Measurements from ENCODE around the gene KCNQ2.

DNA sequence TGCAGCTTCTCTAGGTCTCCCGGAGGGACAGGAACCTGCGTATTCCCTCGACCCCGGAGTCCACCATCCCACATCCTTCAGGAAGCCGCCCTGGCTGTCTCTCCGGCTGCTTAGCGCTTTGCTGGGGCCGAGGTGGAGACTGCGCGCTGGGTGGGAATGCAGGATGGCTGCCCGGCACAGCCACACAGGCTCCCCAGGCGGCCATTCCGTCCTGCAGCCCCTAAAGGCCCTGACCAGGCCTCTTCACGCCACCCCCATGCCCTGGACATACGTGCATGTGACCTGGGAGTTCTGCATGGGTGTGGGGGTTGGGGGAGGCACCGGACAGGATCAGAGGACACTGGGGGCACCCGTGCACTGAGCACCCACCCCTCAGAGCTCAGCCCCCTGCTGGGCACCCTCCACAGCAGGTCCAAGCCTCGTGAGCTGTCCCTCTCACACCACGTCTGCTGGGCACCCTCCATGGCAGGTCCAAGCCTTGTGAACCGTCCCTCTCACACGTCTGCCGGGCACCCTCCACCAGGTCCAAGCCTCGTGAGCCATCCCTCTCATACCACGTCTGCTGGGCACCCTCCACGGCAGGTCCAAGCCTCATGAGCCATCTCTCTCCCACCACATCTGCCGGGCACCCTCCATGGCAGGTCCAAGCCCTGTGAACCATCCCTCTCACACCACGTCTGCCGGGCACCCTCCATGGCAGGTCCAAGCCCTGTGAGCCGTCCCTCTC, 70.9 kb downstream of the KCNQ2 start:
- no peak for TF ChIP-seq POLR2AphosphoS5 (IDR thresholded peaks at IDR 0.05; ENCODE audit: low read length)
- TF ChIP-seq, protein P1, sequence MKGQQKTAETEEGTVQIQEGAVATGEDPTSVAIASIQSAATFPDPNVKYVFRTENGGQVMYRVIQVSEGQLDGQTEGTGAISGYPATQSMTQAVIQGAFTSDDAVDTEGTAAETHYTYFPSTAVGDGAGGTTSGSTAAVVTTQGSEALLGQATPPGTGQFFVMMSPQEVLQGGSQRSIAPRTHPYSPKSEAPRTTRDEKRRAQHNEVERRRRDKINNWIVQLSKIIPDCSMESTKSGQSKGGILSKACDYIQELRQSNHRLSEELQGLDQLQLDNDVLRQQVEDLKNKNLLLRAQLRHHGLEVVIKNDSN (IDR thresholded peaks at IDR 0.05; ENCODE audit: borderline replicate concordance, extremely low read length, insufficient read depth, low read depth, low read length), result no peak
- TF ChIP-seq ZSCAN29 (IDR thresholded peaks at IDR 0.05), result no peak
- no peak for TF ChIP-seq SREBF2 (IDR thresholded peaks at IDR 0.05; ENCODE audit: low read length)
- no peak for TF ChIP-seq FOS (IDR thresholded peaks at IDR 0.05; ENCODE audit: borderline replicate concordance, extremely low read depth, insufficient read length)
- TF ChIP-seq, protein P2, sequence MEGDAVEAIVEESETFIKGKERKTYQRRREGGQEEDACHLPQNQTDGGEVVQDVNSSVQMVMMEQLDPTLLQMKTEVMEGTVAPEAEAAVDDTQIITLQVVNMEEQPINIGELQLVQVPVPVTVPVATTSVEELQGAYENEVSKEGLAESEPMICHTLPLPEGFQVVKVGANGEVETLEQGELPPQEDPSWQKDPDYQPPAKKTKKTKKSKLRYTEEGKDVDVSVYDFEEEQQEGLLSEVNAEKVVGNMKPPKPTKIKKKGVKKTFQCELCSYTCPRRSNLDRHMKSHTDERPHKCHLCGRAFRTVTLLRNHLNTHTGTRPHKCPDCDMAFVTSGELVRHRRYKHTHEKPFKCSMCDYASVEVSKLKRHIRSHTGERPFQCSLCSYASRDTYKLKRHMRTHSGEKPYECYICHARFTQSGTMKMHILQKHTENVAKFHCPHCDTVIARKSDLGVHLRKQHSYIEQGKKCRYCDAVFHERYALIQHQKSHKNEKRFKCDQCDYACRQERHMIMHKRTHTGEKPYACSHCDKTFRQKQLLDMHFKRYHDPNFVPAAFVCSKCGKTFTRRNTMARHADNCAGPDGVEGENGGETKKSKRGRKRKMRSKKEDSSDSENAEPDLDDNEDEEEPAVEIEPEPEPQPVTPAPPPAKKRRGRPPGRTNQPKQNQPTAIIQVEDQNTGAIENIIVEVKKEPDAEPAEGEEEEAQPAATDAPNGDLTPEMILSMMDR (IDR thresholded peaks at IDR 0.05 in 2 of 3, conservative IDR thresholded peaks at IDR 0.05 in 1 of 3; ENCODE audit: control insufficient read depth in 2 of 3, extremely low read depth in 1 of 3, insufficient read depth in 1 of 3, low read depth in 3 of 3, low read length in 3 of 3), result no peak
- TF ChIP-seq, protein P3, sequence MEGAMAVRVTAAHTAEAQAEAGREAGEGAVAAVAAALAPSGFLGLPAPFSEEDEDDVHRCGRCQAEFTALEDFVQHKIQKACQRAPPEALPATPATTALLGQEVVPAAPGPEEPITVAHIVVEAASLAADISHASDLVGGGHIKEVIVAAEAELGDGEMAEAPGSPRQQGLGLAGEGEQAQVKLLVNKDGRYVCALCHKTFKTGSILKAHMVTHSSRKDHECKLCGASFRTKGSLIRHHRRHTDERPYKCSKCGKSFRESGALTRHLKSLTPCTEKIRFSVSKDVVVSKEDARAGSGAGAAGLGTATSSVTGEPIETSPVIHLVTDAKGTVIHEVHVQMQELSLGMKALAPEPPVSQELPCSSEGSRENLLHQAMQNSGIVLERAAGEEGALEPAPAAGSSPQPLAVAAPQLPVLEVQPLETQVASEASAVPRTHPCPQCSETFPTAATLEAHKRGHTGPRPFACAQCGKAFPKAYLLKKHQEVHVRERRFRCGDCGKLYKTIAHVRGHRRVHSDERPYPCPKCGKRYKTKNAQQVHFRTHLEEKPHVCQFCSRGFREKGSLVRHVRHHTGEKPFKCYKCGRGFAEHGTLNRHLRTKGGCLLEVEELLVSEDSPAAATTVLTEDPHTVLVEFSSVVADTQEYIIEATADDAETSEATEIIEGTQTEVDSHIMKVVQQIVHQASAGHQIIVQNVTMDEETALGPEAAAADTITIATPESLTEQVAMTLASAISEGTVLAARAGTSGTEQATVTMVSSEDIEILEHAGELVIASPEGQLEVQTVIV (IDR thresholded peaks at IDR 0.05; ENCODE audit: borderline replicate concordance, partially characterized antibody), result no peak
- TF ChIP-seq, protein P4, sequence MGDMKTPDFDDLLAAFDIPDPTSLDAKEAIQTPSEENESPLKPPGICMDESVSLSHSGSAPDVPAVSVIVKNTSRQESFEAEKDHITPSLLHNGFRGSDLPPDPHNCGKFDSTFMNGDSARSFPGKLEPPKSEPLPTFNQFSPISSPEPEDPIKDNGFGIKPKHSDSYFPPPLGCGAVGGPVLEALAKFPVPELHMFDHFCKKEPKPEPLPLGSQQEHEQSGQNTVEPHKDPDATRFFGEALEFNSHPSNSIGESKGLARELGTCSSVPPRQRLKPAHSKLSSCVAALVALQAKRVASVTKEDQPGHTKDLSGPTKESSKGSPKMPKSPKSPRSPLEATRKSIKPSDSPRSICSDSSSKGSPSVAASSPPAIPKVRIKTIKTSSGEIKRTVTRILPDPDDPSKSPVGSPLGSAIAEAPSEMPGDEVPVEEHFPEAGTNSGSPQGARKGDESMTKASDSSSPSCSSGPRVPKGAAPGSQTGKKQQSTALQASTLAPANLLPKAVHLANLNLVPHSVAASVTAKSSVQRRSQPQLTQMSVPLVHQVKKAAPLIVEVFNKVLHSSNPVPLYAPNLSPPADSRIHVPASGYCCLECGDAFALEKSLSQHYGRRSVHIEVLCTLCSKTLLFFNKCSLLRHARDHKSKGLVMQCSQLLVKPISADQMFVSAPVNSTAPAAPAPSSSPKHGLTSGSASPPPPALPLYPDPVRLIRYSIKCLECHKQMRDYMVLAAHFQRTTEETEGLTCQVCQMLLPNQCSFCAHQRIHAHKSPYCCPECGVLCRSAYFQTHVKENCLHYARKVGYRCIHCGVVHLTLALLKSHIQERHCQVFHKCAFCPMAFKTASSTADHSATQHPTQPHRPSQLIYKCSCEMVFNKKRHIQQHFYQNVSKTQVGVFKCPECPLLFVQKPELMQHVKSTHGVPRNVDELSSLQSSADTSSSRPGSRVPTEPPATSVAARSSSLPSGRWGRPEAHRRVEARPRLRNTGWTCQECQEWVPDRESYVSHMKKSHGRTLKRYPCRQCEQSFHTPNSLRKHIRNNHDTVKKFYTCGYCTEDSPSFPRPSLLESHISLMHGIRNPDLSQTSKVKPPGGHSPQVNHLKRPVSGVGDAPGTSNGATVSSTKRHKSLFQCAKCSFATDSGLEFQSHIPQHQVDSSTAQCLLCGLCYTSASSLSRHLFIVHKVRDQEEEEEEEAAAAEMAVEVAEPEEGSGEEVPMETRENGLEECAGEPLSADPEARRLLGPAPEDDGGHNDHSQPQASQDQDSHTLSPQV (IDR thresholded peaks at IDR 0.05), result no peak
- TF ChIP-seq ETV6 (conservative IDR thresholded peaks at IDR 0.05 in 1 of 2, IDR thresholded peaks at IDR 0.05 in 1 of 2; ENCODE audit: borderline replicate concordance in 1 of 2, low read depth in 1 of 2), result no peak
- no peak for TF ChIP-seq GABPA (IDR thresholded peaks at IDR 0.05; ENCODE audit: low read depth)
- no peak for TF ChIP-seq RAD51 (IDR thresholded peaks at IDR 0.05)
- TF ChIP-seq CHD2 (IDR thresholded peaks at IDR 0.05; ENCODE audit: borderline replicate concordance, low read depth, low read length), result no peak
